GM10266 (cell line): ENCODE results near the gene JMJD8.

Experiments
- DNase-seq: peaks from one replicate; pipeline ENCODE4 v3.0.0; 2012; ENCODE audit errors: extremely low spot score
- TF ChIP-seq, protein P1 (sequence below): IDR thresholded peaks from 2 replicates; pipeline ENCODE4 v1.5.1; 2012; ENCODE audit warnings: mild to moderate bottlenecking, low read depth; ENCODE audit not compliant: control insufficient read depth, insufficient read depth; ENCODE audit errors: missing control alignments

The JMJD8 gene

DNA sequence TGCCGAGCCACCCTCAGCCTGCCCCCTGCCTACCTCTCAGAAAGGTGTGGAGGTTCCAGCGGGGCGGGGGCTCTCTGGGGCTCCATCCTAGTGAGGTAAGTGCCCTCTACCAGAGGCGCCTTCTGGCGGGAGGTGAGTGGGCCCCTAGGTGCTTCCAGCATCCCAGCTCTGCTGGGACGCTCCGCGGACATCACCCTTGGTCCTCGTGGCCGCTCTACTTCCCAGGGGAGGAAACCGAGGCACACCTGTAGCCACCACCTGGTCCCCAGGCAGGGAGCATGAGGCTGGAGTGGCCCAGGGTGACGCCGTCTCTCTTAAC lies 41.1 kb downstream of the JMJD8 start:
- DNase-seq, result no peak
- TF ChIP-seq, protein P1, sequence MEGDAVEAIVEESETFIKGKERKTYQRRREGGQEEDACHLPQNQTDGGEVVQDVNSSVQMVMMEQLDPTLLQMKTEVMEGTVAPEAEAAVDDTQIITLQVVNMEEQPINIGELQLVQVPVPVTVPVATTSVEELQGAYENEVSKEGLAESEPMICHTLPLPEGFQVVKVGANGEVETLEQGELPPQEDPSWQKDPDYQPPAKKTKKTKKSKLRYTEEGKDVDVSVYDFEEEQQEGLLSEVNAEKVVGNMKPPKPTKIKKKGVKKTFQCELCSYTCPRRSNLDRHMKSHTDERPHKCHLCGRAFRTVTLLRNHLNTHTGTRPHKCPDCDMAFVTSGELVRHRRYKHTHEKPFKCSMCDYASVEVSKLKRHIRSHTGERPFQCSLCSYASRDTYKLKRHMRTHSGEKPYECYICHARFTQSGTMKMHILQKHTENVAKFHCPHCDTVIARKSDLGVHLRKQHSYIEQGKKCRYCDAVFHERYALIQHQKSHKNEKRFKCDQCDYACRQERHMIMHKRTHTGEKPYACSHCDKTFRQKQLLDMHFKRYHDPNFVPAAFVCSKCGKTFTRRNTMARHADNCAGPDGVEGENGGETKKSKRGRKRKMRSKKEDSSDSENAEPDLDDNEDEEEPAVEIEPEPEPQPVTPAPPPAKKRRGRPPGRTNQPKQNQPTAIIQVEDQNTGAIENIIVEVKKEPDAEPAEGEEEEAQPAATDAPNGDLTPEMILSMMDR, result no peak

DNA sequence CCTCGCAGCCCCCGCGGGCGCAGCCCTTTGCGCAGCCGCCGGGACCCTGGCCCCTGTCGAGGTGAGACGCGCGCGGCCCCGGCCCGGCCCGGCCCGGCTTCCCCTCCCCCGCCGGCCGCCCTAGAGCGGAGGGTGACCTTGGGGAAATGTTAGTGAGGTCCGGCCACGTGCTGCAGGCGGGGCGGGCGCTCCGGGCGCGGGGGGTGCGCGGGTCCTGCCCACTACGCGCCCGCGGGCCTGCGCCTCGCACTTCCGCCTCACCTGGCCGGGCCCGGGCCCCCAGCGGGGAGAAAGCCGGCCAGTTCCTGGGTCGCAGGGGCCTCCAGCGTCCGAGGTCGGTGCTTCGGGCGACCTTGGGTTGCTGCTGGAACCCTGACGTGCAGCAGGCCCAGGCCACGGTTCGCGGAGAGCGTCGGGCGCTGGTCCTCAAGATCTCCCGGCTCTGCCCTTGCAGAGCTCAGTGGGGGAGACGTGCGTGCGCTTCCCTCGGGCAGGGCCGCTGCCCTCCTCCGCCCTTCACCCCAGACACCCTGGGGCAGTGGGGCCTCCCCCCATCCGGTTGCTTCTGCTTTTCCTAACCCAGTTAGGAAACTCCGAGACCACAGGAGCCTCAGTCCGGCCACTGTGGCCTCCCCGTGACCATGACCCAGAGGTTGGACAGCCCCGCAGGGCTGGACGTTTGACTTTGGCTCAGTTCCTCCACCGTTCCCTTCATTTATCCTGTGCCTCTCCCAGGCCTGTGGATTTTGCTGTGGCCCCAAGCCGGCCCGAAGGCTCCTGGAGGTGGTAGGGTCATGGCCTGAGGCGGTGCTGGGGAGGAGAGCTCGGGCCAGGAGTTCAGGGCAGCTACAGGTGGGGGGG lies 41.7 kb downstream of the JMJD8 start:
- peak; percentile 76 for DNase-seq
- TF ChIP-seq, protein P1, result no peak

DNA sequence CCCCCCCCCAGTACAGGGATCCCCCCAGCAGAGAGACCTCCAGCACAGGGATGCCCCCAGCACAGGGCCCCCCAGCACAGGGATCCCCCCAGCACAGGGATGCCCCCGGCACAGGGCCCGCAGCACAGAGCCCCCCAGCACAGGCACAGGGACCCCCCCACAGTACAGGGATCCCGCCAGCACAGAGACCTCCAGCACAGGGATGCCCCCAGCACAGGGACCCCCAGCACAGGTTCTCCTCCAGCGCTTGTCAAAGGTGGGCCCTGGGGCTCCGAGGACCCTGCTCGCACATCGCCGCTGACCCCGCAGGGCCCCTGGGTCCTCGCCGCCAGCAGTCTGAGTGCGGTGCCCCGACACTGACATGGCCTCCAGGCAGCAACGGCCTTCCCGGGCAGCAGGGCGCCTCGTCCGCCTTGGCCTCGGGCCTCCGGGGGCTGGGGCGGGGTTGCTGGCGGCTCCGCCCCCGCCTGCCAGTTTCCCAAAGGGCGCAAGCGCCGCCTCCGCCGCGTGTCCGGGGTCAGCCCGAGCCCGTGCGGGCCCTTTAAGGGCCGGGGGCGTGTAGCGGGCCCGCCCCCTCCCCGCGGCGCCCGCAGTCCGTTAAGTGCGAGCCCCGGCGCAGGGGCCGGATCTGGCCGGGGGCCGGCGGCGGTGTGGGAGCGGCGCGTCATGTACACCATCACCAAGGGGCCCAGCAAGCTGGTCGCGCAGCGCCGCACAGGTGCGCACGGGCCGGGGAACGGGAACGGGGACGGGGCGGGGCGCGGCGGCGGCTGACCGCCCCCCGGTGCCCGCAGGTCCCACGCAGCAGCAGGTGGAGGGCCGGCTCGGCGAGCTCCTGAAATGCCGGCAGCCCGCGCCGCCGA lies 42.6 kb downstream of the JMJD8 start, which contains the start of gene MCRIP2:
Gene MCRIP2, plus strand, starts transcription at position 503 of the 863 bp plus-strand sequence. Its CDS starts 164 bp downstream, at position 667.
- peak; percentile 97 for DNase-seq
- TF ChIP-seq, protein P1, result no peak

DNA sequence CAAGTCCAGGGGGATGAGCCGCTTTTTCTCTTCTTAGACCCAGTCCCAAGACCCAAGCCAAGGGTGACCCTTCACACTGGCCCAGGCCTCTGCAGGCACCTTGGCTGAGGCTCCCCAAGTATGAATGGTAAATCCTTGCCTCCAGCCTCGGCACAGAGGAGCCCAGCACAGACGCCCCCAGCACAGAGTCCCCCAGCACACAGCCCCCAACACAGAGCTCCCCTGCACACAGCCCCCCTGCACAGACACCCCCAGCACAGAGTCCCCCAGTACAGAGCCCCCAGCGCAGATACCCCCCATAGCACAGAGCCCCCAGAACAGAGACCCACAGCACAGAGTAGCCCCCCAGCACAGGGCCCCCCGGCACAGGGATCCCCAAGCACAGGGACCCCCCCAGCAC lies 43.5 kb downstream of the JMJD8 start:
- no peak for DNase-seq
- TF ChIP-seq, protein P1, result no peak

DNA sequence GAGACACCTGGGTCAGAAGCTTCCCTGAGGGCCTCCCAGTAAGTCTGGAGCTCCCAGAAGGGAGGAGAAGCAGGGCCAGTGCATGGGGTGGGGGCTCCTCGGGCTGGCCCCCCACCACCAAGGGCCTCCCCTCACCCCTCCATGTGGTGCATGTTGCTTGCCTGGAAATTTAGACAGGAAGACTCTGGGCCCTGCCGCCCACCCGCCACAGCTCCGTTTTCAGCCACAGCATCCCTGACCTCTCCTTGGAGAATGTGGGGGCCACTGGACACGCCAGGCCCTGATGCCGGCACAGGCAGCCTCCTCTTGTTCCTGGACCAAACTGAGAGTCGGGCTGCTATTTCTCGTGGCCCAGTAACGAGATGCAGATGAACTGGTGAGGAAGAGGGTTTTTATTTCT lies 45.3 kb downstream of the JMJD8 start:
- no peak for DNase-seq
- TF ChIP-seq, protein P1, result no peak

DNA sequence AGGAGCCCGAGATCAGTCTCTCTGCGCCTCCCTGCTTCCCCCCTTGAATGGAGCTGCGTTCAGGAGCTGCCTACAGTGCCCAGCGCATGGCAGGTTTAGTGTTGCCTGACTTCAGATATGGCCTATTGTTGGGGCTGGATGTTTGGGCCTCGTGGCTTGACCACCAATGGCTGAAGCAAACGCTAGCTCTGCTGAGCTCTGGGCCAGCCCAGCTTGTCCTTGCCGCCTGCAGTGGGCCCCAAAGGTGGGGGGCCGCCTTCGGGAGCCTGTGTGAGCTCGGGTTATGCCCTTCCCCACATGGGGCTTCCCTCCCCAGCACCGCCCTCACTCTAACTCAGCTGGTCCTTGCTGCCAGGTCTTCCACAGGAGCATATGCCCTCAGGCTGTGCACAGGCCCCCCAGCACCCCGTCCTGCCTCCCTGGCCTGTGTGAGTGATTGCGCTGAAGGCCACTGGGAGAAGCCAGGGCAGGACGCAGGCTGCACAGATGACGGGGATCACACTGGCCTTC lies 46.0 kb downstream of the JMJD8 start:
- DNase-seq, result no peak
- TF ChIP-seq, protein P1, result no peak
